ENCODE data around the gene PPP2R3A.
"Not testable (repeated sequence)": the region's sequence is repeated elsewhere in the genome, so short reads cannot be mapped to it uniquely, and the experiment has no call there.

PPP2R3A gene

GRCh38 chr3:135965506-135966270 is at the start of gene PPP2R3A:
Gene PPP2R3A, plus strand, starts transcription at chr3:135965728. Its CDS starts 35,771 bp downstream, at chr3:136001499.
- in situ Hi-C loops (cut with MboI; ENCODE audit: low sequenced_read_pairs) = no loop called here
- H3K9me3 ChIP-seq = no peaks in the 10 kb centered on the region
- DNase-seq (ENCODE audit: low spot score in 2 of 2) = peak; percentile 81 to 90

DNA sequence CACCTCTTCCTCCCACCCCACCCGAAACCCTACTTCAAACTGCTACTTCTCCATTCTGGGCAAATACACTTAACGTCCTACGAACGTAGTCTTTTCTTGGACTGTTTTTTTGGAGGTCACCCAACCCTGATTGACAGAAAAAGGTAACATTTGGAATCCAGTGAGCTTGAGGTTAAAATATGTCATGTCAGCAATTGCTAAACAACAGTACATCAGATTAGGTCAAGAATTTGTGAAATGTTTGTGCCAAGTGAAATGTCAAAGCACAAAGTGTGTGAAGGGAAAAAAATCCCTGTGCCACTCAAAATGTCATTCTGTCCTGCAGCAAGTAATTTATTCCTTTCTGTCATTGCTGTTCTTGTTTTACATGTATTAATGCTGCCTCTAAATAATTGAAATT is 49.2 kb upstream of the PPP2R3A start:
- peaks cover 4% of the 10 kb centered on the region; the same call in 1 of the 2 replicates for H3K27me3 ChIP-seq (ENCODE audit: low read depth)
- H3K9me3 ChIP-seq = no peaks in the 10 kb centered on the region
- no peaks in the 10 kb centered on the region for H3K36me3 ChIP-seq (replicated peaks)
- in situ Hi-C loops (cut with MboI; ENCODE audit: low sequenced_read_pairs) = loop anchor here (25.0 kb wide), 1 partner anchor 1129 kb away; the partner anchor contains the start of gene EPHB1
- no peak for DNase-seq (ENCODE audit: low spot score in 2 of 2)
- H3K4me1 ChIP-seq = no peaks in the 10 kb centered on the region
- H3K4me3 ChIP-seq = no peak overlapping the region

More at GRCh38 chr3:135965506-135966270, at the start of gene PPP2R3A:
- Histone ChIP-seq H3K4me1 (peaks cover 24% of the 10 kb centered on the region), H3K4me3 (peak within 1 kb of the TSS; percentile 71), H3K36me3 (replicated peaks) (no peaks in the 10 kb centered on the region), H3K27me3 (ENCODE audit: low read depth) (no peaks in the 10 kb centered on the region)

- H3K4me1 ChIP-seq = no peaks in the 10 kb centered on the region
- H3K27me3 ChIP-seq (ENCODE audit: low read depth) = peaks cover 4% of the 10 kb centered on the region; the same call in 1 of the 2 replicates
- H3K36me3 ChIP-seq (replicated peaks) = no peaks in the 10 kb centered on the region
- in situ Hi-C loops (cut with MboI; ENCODE audit: low sequenced_read_pairs) = loop anchor here (25.0 kb wide), 1 partner anchor 1130 kb away; the partner anchor contains the start of gene EPHB1
- DNase-seq (ENCODE audit: low spot score in 2 of 2) = no peak
- no peaks in the 10 kb centered on the region for H3K9me3 ChIP-seq
- H3K4me3 ChIP-seq = no peak overlapping the region
Observed at GRCh38 chr3:135917076-135917475, 48.5 kb upstream of the PPP2R3A start.

DNA sequence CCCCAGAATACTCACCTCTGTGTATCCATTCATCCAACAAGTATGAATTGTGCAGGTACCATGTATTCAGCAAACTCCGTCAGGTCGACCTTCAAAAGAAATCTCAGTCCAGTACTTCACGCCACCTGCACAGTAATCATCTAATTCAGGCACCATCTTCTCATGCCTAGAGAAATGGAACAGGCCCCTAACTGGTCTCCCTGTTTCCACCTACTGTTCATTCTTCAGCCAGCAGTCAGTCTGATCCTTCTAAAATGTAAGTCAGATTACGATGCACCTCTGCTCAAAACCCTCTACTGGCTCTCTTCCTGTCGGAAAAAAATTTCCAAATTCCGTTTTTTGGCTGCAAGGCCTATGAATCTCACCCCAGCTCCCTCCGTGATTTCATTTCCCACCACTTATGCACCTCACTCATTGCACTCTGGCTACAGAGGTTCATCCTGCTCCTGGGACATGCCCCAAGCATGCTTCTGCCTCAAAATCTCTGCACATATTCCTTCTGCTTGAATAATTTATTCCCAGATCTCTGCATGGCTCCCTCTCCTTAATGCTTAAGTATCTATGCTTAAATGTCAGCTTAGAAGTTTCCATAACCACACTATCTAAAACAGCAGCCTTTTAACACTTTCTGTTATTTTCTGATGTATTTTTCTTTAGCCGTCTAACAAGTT is 47.5 kb upstream of the PPP2R3A start:
- no peaks in the 10 kb centered on the region for H3K36me3 ChIP-seq (replicated peaks)
- H3K27me3 ChIP-seq (ENCODE audit: low read depth) = peaks cover 4% of the 10 kb centered on the region; the same call in 1 of the 2 replicates
- in situ Hi-C loops (cut with MboI; ENCODE audit: low sequenced_read_pairs) = loop anchor here (25.0 kb wide), 1 partner anchor 1131 kb away; the partner anchor contains the start of gene EPHB1
- H3K9me3 ChIP-seq = no peaks in the 10 kb centered on the region
- H3K4me3 ChIP-seq = no peak overlapping the region
- DNase-seq (ENCODE audit: low spot score in 2 of 2) = no peak
- no peaks in the 10 kb centered on the region for H3K4me1 ChIP-seq

DNA sequence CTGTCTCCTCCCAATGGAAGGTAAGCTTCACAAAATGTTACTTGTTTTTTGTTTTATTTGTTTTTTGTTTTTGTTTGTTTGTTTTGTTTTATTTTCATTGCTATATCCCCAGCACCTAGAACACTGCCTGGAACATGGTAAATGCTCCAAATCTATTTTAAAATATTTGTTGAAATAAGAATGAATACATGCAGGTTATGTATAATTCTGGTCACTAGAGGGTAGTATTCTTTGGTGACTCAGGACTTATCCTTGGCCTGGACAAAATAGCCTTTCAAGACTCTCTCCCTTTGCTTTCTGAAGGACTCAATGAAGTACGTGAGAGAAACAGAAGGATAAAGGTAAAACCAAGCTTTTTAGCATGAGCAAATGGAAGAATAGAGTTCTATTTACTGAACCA is 46.9 kb upstream of the PPP2R3A start:
- DNase-seq (ENCODE audit: low spot score in 2 of 2) = peak in 1 of 2 experiments; percentile 29
- Histone ChIP-seq H3K4me1 (no peaks in the 10 kb centered on the region), H3K4me3 (no peak overlapping the region), H3K9me3 (no peaks in the 10 kb centered on the region), H3K36me3 (replicated peaks) (no peaks in the 10 kb centered on the region), H3K27me3 (ENCODE audit: low read depth) (peaks cover 1% of the 10 kb centered on the region; the same call in 1 of the 2 replicates)
- in situ Hi-C loops (cut with MboI; ENCODE audit: low sequenced_read_pairs) = loop anchor here (25.0 kb wide), 1 partner anchor 1131 kb away; the partner anchor contains the start of gene EPHB1

DNA sequence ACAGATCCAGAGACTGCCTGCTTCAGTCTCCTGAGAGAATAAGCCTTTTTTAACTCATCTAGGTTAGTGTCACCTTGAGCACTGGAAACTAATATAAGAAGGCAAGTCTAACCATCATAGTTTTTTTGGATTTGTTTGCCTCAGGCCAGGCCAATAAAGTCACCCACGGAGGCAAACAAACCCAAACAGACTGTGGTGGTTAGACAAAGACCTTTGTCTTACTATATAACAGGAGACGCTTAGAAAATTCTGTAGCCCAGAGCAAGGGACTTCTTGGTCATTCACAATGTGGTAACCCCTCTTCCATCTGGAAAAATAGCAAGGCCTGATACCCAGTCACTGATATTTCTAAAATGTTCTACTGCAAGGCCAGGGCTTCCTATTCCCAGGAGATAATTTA is 45.3 kb upstream of the PPP2R3A start:
- H3K9me3 ChIP-seq = no peaks in the 10 kb centered on the region
- H3K36me3 ChIP-seq (replicated peaks) = no peaks in the 10 kb centered on the region
- in situ Hi-C loops (cut with MboI; ENCODE audit: low sequenced_read_pairs) = loop anchor here (5.0 to 25.0 kb wide), 2 partner anchors 127 to 1133 kb away; partner anchors contain the start of gene EPHB1
- H3K4me3 ChIP-seq = no peak overlapping the region
- no peaks in the 10 kb centered on the region for H3K4me1 ChIP-seq
- DNase-seq (ENCODE audit: low spot score in 2 of 2) = no peak
- no peaks in the 10 kb centered on the region for H3K27me3 ChIP-seq (ENCODE audit: low read depth)

DNA sequence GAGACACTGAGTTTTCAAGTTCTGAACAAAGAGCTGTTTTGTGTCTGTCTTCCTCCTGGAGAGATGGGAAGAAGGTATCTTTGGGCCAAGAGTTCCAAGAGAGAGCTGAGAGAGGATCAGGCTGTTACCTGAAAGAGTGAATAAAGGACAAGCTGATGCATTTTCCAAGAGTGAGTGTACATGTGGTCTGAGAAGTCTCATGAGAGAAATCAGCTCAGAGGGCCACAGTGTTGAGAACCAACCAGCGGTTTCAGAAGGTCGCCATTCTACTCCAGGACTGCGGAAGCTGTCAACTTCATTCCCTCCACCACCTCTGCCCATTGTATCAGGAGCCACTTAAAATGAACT is 42.7 kb upstream of the PPP2R3A start:
- no peaks in the 10 kb centered on the region for H3K4me1 ChIP-seq

DNA sequence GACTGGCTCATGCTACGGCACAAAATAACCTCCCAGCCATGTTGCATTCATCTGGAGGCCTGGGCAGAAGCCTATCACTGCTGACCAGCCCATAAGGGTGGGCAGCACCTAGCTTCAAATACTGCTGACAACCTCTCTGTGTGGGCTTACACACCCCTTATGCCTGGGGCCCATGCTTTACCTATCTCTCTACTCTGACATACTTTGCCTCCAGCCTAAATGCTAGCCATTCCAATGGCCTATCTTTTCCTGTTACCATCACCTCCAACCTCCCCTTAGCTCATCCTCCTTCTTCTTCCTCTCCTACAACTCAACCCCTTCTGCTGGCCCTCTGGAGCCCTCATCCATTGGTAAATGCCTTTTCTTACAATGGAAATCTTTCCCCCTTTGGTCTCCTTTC is 41.0 kb upstream of the PPP2R3A start:
- Histone ChIP-seq H3K4me3 (no peak overlapping the region), H3K4me1 (no peaks in the 10 kb centered on the region), H3K9me3 (no peaks in the 10 kb centered on the region), H3K27me3 (ENCODE audit: low read depth) (no peaks in the 10 kb centered on the region), H3K36me3 (replicated peaks) (no peaks in the 10 kb centered on the region)
- no peak for DNase-seq (ENCODE audit: low spot score in 2 of 2)
- in situ Hi-C loops (cut with MboI; ENCODE audit: low sequenced_read_pairs) = loop anchor here (5.0 to 25.0 kb wide), 2 partner anchors 123 to 1137 kb away; partner anchors contain the start of gene EPHB1

More for the DNA sequence above, 42.7 kb upstream of the PPP2R3A start:
- no peak for DNase-seq (ENCODE audit: low spot score in 2 of 2)
- H3K36me3 ChIP-seq (replicated peaks) = no peaks in the 10 kb centered on the region
- no peaks in the 10 kb centered on the region for H3K27me3 ChIP-seq (ENCODE audit: low read depth)
- no peak overlapping the region for H3K4me3 ChIP-seq
- H3K9me3 ChIP-seq = no peaks in the 10 kb centered on the region
- in situ Hi-C loops (cut with MboI; ENCODE audit: low sequenced_read_pairs) = loop anchor here (5.0 to 25.0 kb wide), 2 partner anchors 124 to 1136 kb away; partner anchors contain the start of gene EPHB1

GRCh38 chr3:135926664-135927063 is 38.9 kb upstream of the PPP2R3A start:
- Histone ChIP-seq H3K4me3 (no peak overlapping the region), H3K4me1 (no peaks in the 10 kb centered on the region), H3K9me3 (no peaks in the 10 kb centered on the region), H3K27me3 (ENCODE audit: low read depth) (no peaks in the 10 kb centered on the region), H3K36me3 (replicated peaks) (no peaks in the 10 kb centered on the region)
- DNase-seq (ENCODE audit: low spot score in 2 of 2) = no peak
- in situ Hi-C loops (cut with MboI; ENCODE audit: low sequenced_read_pairs) = no loop called here

GRCh38 chr3:135927155-135927554 is 38.4 kb upstream of the PPP2R3A start:
- no peak for DNase-seq (ENCODE audit: low spot score in 2 of 2)

DNA sequence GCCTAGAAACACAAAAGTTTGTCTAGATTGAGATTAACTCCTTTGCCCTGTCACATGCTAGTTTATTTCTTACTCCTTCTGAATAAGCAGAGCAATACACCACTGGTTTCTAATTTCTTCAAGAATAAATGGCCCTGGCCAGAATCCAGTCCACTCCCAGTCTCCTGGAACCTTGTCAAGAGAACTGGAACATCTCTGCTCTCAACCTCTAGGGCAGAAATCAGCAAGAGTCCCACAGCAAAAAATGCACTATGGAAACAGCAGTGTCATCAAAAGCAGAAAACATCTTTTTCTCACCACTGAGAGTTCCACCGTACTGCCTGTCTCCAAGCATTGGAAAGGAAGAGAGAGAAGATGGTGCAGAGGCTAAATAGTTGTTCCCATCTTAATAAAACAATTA is 35.9 kb upstream of the PPP2R3A start:
- H3K9me3 ChIP-seq = no peaks in the 10 kb centered on the region
- in situ Hi-C loops (cut with MboI; ENCODE audit: low sequenced_read_pairs) = no loop called here
- H3K4me1 ChIP-seq = no peaks in the 10 kb centered on the region
- H3K27me3 ChIP-seq (ENCODE audit: low read depth) = no peaks in the 10 kb centered on the region
- no peak for DNase-seq (ENCODE audit: low spot score in 2 of 2)
- H3K36me3 ChIP-seq (replicated peaks) = no peaks in the 10 kb centered on the region
- H3K4me3 ChIP-seq = no peak overlapping the region

More at GRCh38 chr3:135927155-135927554, 38.4 kb upstream of the PPP2R3A start:
- no peaks in the 10 kb centered on the region for H3K36me3 ChIP-seq (replicated peaks)
- in situ Hi-C loops (cut with MboI; ENCODE audit: low sequenced_read_pairs) = no loop called here
- no peaks in the 10 kb centered on the region for H3K4me1 ChIP-seq
- no peak overlapping the region for H3K4me3 ChIP-seq
- no peaks in the 10 kb centered on the region for H3K27me3 ChIP-seq (ENCODE audit: low read depth)
- H3K9me3 ChIP-seq = no peaks in the 10 kb centered on the region

DNA sequence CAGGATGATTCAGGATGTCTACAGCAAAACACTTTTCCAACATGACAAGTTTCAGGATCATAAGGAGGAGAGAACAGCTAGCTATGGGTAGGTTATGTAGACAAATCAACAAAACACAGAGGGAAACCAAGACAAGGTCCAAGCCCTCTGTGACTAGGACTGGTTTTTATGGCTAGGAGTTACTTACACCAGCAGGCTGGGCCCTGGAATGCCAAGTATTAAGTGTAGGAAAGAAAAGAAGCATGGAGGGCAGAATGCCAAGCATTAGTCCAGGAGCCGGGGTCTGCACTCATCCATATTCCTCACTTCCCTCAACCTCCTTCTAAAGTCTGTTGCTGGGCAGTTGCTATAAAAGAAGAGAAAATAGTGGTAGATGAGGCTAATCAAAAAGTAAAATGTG is 35.3 kb upstream of the PPP2R3A start:
- no peak for DNase-seq (ENCODE audit: low spot score in 2 of 2)
- in situ Hi-C loops (cut with MboI; ENCODE audit: low sequenced_read_pairs) = no loop called here
- Histone ChIP-seq H3K4me3 (no peak overlapping the region), H3K27me3 (ENCODE audit: low read depth) (no peaks in the 10 kb centered on the region), H3K36me3 (replicated peaks) (no peaks in the 10 kb centered on the region), H3K4me1 (no peaks in the 10 kb centered on the region), H3K9me3 (no peaks in the 10 kb centered on the region)

- H3K4me3 ChIP-seq; H3K4me1 ChIP-seq; H3K36me3 ChIP-seq (replicated peaks); in situ Hi-C loops (cut with MboI; ENCODE audit: low sequenced_read_pairs); H3K27me3 ChIP-seq (ENCODE audit: low read depth); DNase-seq (ENCODE audit: low spot score in 2 of 2); H3K9me3 ChIP-seq: not testable (repeated sequence)
Observed at GRCh38 chr3:135935171-135935570, 30.4 kb upstream of the PPP2R3A start.

- DNase-seq (ENCODE audit: low spot score in 2 of 2); H3K36me3 ChIP-seq (replicated peaks); H3K4me3 ChIP-seq; in situ Hi-C loops (cut with MboI; ENCODE audit: low sequenced_read_pairs); H3K9me3 ChIP-seq; H3K4me1 ChIP-seq; H3K27me3 ChIP-seq (ENCODE audit: low read depth): not testable (repeated sequence)
Observed at GRCh38 chr3:135937766-135938165, 27.8 kb upstream of the PPP2R3A start.
